HL-60 (cell line): ENCODE results near the gene NCK2.

Experiments used
- POLR2AphosphoS5 ChIP-seq: IDR thresholded peaks from 2 replicates; pipeline ENCODE4 v1.6.1; 2012; ENCODE audit warnings: low read depth
- TF ChIP-seq, protein P1 (sequence below): IDR thresholded peaks from one replicate; pipeline ENCODE4 v1.5.1; 2011; ENCODE audit warnings: low read length, control low read depth, inconsistent platforms; ENCODE audit not compliant: insufficient read depth
- TF ChIP-seq, protein P2 (sequence below): IDR thresholded peaks from 2 replicates; pipeline ENCODE4 v1.6.1; 2012; ENCODE audit warnings: low read depth; ENCODE audit not compliant: insufficient replicate concordance

GRCh38 chr2:105840933-105841332 lies 96.2 kb downstream of the NCK2 start:
- TF ChIP-seq, protein P1, sequence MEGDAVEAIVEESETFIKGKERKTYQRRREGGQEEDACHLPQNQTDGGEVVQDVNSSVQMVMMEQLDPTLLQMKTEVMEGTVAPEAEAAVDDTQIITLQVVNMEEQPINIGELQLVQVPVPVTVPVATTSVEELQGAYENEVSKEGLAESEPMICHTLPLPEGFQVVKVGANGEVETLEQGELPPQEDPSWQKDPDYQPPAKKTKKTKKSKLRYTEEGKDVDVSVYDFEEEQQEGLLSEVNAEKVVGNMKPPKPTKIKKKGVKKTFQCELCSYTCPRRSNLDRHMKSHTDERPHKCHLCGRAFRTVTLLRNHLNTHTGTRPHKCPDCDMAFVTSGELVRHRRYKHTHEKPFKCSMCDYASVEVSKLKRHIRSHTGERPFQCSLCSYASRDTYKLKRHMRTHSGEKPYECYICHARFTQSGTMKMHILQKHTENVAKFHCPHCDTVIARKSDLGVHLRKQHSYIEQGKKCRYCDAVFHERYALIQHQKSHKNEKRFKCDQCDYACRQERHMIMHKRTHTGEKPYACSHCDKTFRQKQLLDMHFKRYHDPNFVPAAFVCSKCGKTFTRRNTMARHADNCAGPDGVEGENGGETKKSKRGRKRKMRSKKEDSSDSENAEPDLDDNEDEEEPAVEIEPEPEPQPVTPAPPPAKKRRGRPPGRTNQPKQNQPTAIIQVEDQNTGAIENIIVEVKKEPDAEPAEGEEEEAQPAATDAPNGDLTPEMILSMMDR = no peak
- TF ChIP-seq, protein P2, sequence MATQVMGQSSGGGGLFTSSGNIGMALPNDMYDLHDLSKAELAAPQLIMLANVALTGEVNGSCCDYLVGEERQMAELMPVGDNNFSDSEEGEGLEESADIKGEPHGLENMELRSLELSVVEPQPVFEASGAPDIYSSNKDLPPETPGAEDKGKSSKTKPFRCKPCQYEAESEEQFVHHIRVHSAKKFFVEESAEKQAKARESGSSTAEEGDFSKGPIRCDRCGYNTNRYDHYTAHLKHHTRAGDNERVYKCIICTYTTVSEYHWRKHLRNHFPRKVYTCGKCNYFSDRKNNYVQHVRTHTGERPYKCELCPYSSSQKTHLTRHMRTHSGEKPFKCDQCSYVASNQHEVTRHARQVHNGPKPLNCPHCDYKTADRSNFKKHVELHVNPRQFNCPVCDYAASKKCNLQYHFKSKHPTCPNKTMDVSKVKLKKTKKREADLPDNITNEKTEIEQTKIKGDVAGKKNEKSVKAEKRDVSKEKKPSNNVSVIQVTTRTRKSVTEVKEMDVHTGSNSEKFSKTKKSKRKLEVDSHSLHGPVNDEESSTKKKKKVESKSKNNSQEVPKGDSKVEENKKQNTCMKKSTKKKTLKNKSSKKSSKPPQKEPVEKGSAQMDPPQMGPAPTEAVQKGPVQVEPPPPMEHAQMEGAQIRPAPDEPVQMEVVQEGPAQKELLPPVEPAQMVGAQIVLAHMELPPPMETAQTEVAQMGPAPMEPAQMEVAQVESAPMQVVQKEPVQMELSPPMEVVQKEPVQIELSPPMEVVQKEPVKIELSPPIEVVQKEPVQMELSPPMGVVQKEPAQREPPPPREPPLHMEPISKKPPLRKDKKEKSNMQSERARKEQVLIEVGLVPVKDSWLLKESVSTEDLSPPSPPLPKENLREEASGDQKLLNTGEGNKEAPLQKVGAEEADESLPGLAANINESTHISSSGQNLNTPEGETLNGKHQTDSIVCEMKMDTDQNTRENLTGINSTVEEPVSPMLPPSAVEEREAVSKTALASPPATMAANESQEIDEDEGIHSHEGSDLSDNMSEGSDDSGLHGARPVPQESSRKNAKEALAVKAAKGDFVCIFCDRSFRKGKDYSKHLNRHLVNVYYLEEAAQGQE = no peak
- no peak for TF ChIP-seq POLR2AphosphoS5
